Endothelial cell of umbilical vein (primary cell): ENCODE data around the gene TRMT2A. TPM values are rescaled to one million over a fixed set of nuclear protein-coding genes. Genes with fewer than 3 reads are reported as not detected.

ENCODE experiments used
- BruUV-seq: library from RNA; stranded (reverse); fragments of 400-500 nt; replicated peaks from 2 replicates; lab custom pipeline; 2021; lab: Mats Ljungman, UMichigan
- CTCF ChIA-PET: fragments of 300-600, 350-600 bp; sonication (Branson Sonifier 250); formaldehyde crosslinking; loops from one replicate; lab custom pipeline; 2021; ENCODE audit warnings: antibody characterized with exemption, inconsistent platforms; lab: Charles Lee
- POLR2A ChIA-PET: fragments of 300-600, 350-600 bp; sonication (Branson Sonifier 250); formaldehyde crosslinking; loops from one replicate; lab custom pipeline; 2021; ENCODE audit warnings: antibody characterized with exemption, inconsistent platforms; lab: Charles Lee
- DNase-seq: peaks from one replicate; pipeline ENCODE4 v3.0.0-alpha.2; 2011; ENCODE audit warnings: low read depth, low spot score
- FAIRE-seq: peaks from 2 replicates; lab custom pipeline; 2011; peaks lifted over from hg19 to GRCh38; lab: Jason Lieb, UNC
- H2AFZ ChIP-seq: 2 replicates; pipeline ENCODE4 v1.6.0; 2012; ENCODE audit warnings: low read depth, low read length, control low read depth, inconsistent platforms
- H3K27ac ChIP-seq: 2 replicates; pipeline ENCODE4 v1.5.1; 2011; ENCODE audit warnings: low read depth, mild to moderate bottlenecking, control low read depth, low read length, moderate library complexity; ENCODE audit not compliant: insufficient read depth
- H3K27me3 ChIP-seq, 2 experiments: 2 replicates each; pipeline versions ENCODE4 v1.6.0 to v1.6.1; 2011; ENCODE audit warnings: low read length in 2 of 2, mixed read lengths in 1 of 2; ENCODE audit not compliant: control insufficient read depth in 2 of 2, insufficient read depth in 2 of 2
- H3K36me3 ChIP-seq, 2 experiments: 2 replicates in 1 of 2; 3 replicates in 1 of 2; pipeline ENCODE4 v1.5.1; 2011; ENCODE audit warnings: low read length in 2 of 2, mild to moderate bottlenecking in 1 of 2, moderate library complexity in 1 of 2; ENCODE audit not compliant: control insufficient read depth in 2 of 2, insufficient read depth in 2 of 2; ENCODE audit errors: extremely low read depth in 1 of 2
- H3K4me1 ChIP-seq: 3 replicates; pipeline ENCODE4 v1.5.1; 2011; ENCODE audit warnings: mild to moderate bottlenecking, low read length; ENCODE audit not compliant: control insufficient read depth, insufficient read depth; ENCODE audit errors: extremely low read depth
- H3K4me2 ChIP-seq: 2 replicates; pipeline ENCODE4 v1.6.1; 2011; ENCODE audit warnings: low read length, control low read depth, mixed read lengths; ENCODE audit not compliant: insufficient read depth
- H3K4me3 ChIP-seq, 3 experiments: fragments of 200-600 bp in 1 of 3; sonication (generic), shearing (Covaris generic) in 1 of 3; replicated peaks in 1 of 3; 2 replicates each; pipeline ENCODE4 v1.5.1; 2011 to 2016; ENCODE audit warnings: control low read depth in 3 of 3, low read length in 3 of 3, mild to moderate bottlenecking in 2 of 3, inconsistent platforms in 1 of 3, low read depth in 1 of 3, moderate library complexity in 1 of 3; ENCODE audit not compliant: insufficient read depth in 1 of 3
- H3K79me2 ChIP-seq: 2 replicates; pipeline ENCODE4 v1.6.0; 2012; ENCODE audit warnings: low read length, inconsistent platforms; ENCODE audit not compliant: control insufficient read depth, insufficient read depth
- H3K9ac ChIP-seq: replicated peaks from 2 replicates; pipeline ENCODE3; 2011; ENCODE audit warnings: low read length, control low read depth; ENCODE audit not compliant: insufficient read depth; ENCODE audit errors: extremely low read depth
- H3K9me1 ChIP-seq: replicated peaks from 3 replicates; pipeline ENCODE4 v1.6.0; 2011; ENCODE audit warnings: mild to moderate bottlenecking, low read length; ENCODE audit not compliant: control insufficient read depth, insufficient read depth; ENCODE audit errors: extremely low read depth
- H3K9me3 ChIP-seq: replicated peaks from 2 replicates; pipeline ENCODE4 v1.5.1; 2012; ENCODE audit warnings: low read length, inconsistent platforms; ENCODE audit not compliant: control insufficient read depth, insufficient read depth
- H4K20me1 ChIP-seq: replicated peaks from 2 replicates; pipeline ENCODE3; 2011; ENCODE audit warnings: mild to moderate bottlenecking, low read length; ENCODE audit not compliant: control insufficient read depth, insufficient read depth; ENCODE audit errors: extremely low read depth
- EZH2 ChIP-seq: IDR thresholded peaks from 2 replicates; pipeline ENCODE4 v1.6.1; 2012; ENCODE audit warnings: borderline replicate concordance, low read depth, mild to moderate bottlenecking, moderate library complexity, low read length, inconsistent platforms; ENCODE audit not compliant: severe bottlenecking
- FOS ChIP-seq: IDR thresholded peaks from 2 replicates; pipeline ENCODE4 v1.6.1; 2011; ENCODE audit warnings: mild to moderate bottlenecking, low read length, moderate library complexity, borderline replicate concordance; ENCODE audit not compliant: insufficient read depth
- GATA2 ChIP-seq: IDR thresholded peaks from 2 replicates; pipeline ENCODE4 v1.7.0; 2011; ENCODE audit warnings: low read depth, mild to moderate bottlenecking, moderate library complexity, mixed read lengths, low read length; ENCODE audit not compliant: insufficient read length, insufficient read depth
- JUN ChIP-seq: IDR thresholded peaks from 2 replicates; pipeline ENCODE4 v1.6.1; 2011; ENCODE audit warnings: borderline replicate concordance, low read depth; ENCODE audit not compliant: insufficient read length, insufficient read depth
- MYC ChIP-seq: IDR thresholded peaks from one replicate; pipeline ENCODE4 v1.6.1; 2011; ENCODE audit warnings: mild to moderate bottlenecking, low read depth, low read length
- POLR2A ChIP-seq: IDR thresholded peaks from 2 replicates; pipeline ENCODE4 v1.6.1; 2012; ENCODE audit warnings: low read depth, mild to moderate bottlenecking, control low read depth, low read length
- POLR2AphosphoS5 ChIP-seq: IDR thresholded peaks from 2 replicates; pipeline ENCODE4 v1.6.1; 2012; ENCODE audit warnings: low read depth, mild to moderate bottlenecking, control low read depth, low read length, moderate library complexity; ENCODE audit not compliant: insufficient read depth
- dilution Hi-C: fragments of 300-500 bp; cut with MboI; formaldehyde crosslinking; loops from one replicate; pipeline ENCODE4 v1.15.0; 2019; ENCODE audit warnings: low sequenced_read_pairs; ENCODE audit not compliant: extremely low pct_ligation_motif_present
- intact Hi-C: fragments of 100-400 bp; cut with micrococcal nuclease; formaldehyde crosslinking; loops from one replicate; pipeline ENCODE4 v1.10.0; 2022
- polyA plus RNA-seq, 4 experiments: library from polyadenylated mRNA; depleted of rRNA in 3 of 4; stranded (reverse) in 3 of 4; unstranded in 1 of 4; fragments of >200 nt; gene quantifications; 2 replicates each; pipeline versions ENCODE4 v1.2.1 to v1.2.3, GENCODE V29; 2011 to 2012; ENCODE audit warnings: missing spikeins in 1 of 4
- total RNA-seq: library from RNA; stranded (reverse); gene quantifications from 2 replicates; pipeline ENCODE4 v1.2.3, GENCODE V29; 2021
- TF ChIP-seq, protein P1 (sequence below): IDR thresholded peaks from 2 replicates; pipeline ENCODE4 v1.6.1; 2011; ENCODE audit not compliant: insufficient read depth, insufficient read length
- TF ChIP-seq, protein P2 (sequence below), 2 donors: IDR thresholded peaks; 1 replicate in 1 of 2; 2 replicates in 1 of 2; pipeline ENCODE4 v1.5.1; 2011; ENCODE audit warnings: low read length in 2 of 2, mild to moderate bottlenecking in 2 of 2, moderate library complexity in 2 of 2, control low read depth in 1 of 2, inconsistent platforms in 1 of 2, low read depth in 1 of 2; ENCODE audit not compliant: insufficient read depth in 1 of 2; ENCODE audit errors: extremely low read depth in 1 of 2

Gene TRMT2A
- total and polyA plus RNA-seq, 2 donors (not counting 3 experiments of a cell fraction or from before 2014, with no cell fraction given), result 51.2 to 61.9 TPM

DNA sequence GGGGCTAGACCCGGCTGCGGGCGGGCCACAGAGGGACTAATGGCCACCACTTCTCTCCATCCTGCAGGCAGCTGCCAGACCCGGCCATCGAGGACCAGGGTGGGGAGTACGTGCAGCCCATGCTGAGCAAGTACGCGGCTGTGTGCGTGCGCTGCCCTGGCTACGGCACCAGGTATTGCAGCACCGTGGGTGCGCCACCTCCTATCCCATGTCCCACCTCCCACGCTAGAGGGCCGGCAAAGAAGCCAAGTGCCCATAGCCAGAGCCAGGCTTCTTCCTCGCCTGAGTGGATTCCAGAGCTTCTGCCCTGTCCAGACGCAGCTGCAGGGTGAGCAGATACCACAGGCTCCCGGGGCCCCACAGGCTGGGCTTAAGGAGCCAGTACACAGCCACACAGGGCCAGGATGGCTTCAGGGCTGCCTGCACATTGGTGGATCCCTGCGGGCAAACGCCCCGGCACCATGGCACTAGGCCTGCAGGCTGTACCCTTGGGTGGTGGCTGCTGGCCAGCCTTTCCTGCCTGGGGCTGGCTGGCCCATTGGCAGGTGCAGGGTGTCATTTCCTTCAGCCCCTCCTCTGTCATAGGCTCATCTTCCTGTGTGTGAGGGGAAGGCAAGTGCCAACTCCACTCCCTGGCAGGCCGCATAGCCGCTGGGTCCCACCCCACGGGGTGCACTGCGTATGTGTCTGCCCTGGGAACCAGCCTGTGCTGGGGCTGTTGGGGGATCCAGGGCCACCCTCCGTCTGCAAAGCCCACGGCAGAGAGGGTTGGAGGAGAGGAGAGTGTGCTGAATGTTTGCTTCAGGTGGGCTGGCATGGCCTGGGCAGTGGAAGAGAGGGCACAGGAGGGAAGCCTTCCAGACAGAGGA, 53.5 kb downstream of the TRMT2A start:
- no peaks in the 10 kb centered on the region for H3K9me3 ChIP-seq
- H3K4me1 ChIP-seq, result peaks cover 12% of the 10 kb centered on the region
- no peaks in the 10 kb centered on the region for H4K20me1 ChIP-seq
- no peaks in the 10 kb centered on the region for H3K9me1 ChIP-seq
- POLR2A ChIA-PET, result no interaction called here
- CTCF ChIA-PET, result interaction anchor here (1.7 kb wide), 1 partner anchor 29 kb away, joined by 4 read pairs; no protein-coding TSS in a partner anchor
- dilution Hi-C loops, result no loop called here
- no peak overlapping the region for H3K4me3 ChIP-seq
- DNase-seq (no peak), FAIRE-seq (no peak)
- no peak overlapping the region for H3K9ac ChIP-seq
- no peaks in the 10 kb centered on the region for H3K79me2 ChIP-seq
- intact Hi-C loops, result no loop called here
- H3K27me3 ChIP-seq, result no peaks in the 10 kb centered on the region
- H3K27ac ChIP-seq, result no peak overlapping the region
- TF ChIP-seq EZH2, result no peak
- TF ChIP-seq MYC, result no peak
- no peak for TF ChIP-seq POLR2A
- TF ChIP-seq, protein P1, sequence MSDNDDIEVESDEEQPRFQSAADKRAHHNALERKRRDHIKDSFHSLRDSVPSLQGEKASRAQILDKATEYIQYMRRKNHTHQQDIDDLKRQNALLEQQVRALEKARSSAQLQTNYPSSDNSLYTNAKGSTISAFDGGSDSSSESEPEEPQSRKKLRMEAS, result no peak
- TF ChIP-seq GATA2, result no peak
- no peak for TF ChIP-seq JUN
- TF ChIP-seq, protein P2, sequence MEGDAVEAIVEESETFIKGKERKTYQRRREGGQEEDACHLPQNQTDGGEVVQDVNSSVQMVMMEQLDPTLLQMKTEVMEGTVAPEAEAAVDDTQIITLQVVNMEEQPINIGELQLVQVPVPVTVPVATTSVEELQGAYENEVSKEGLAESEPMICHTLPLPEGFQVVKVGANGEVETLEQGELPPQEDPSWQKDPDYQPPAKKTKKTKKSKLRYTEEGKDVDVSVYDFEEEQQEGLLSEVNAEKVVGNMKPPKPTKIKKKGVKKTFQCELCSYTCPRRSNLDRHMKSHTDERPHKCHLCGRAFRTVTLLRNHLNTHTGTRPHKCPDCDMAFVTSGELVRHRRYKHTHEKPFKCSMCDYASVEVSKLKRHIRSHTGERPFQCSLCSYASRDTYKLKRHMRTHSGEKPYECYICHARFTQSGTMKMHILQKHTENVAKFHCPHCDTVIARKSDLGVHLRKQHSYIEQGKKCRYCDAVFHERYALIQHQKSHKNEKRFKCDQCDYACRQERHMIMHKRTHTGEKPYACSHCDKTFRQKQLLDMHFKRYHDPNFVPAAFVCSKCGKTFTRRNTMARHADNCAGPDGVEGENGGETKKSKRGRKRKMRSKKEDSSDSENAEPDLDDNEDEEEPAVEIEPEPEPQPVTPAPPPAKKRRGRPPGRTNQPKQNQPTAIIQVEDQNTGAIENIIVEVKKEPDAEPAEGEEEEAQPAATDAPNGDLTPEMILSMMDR (IDR thresholded peaks at IDR 0.05; ENCODE audit: extremely low read depth in 1 of 2, insufficient read depth in 1 of 2, low read depth in 1 of 2, low read length in 2 of 2), result no peak
- TF ChIP-seq POLR2AphosphoS5, result no peak
- no peak for TF ChIP-seq FOS
- H3K36me3 ChIP-seq, result peaks cover 2 to 15% of the 10 kb centered on the region in 2 experiments
- no TSS peak for BruUV-seq
- no peak overlapping the region for H3K4me2 ChIP-seq
- no peak overlapping the region for H2AFZ ChIP-seq
